RPMI8226 (cell line): ENCODE data around the gene YIPF6.
"Not testable (repeated sequence)": the region's sequence is repeated elsewhere in the genome, so short reads cannot be mapped to it uniquely, and the experiment has no call there.

Source experiments
- DNase-seq: peaks from one replicate; pipeline ENCODE4 v3.0.0-alpha.2; 2015

Gene YIPF6

GRCh38 chrX:68508799-68509198, 9.9 kb downstream of the YIPF6 start:
- no peak for DNase-seq

GRCh38 chrX:68511255-68511654, 12.4 kb downstream of the YIPF6 start:
- DNase-seq = peak; percentile 42

- not testable (repeated sequence) for DNase-seq
These were observed 25.8 kb downstream of the YIPF6 start for GRCh38 chrX:68524680-68525079.

GRCh38 chrX:68532831-68533533, 34.1 kb downstream of the YIPF6 start:
- DNase-seq = no peak

GRCh38 chrX:68533656-68534055, 34.8 kb downstream of the YIPF6 start:
- no peak for DNase-seq

GRCh38 chrX:68534691-68535090, 35.8 kb downstream of the YIPF6 start:
- DNase-seq = no peak

GRCh38 chrX:68536429-68536828, 37.6 kb downstream of the YIPF6 start:
- no peak for DNase-seq

GRCh38 chrX:68536884-68537283, 38.0 kb downstream of the YIPF6 start:
- DNase-seq = no peak

- DNase-seq = no peak
These were observed 51.3 kb downstream of the YIPF6 start for GRCh38 chrX:68550193-68550592.

- DNase-seq = no peak
These were observed 57.2 kb downstream of the YIPF6 start for GRCh38 chrX:68556036-68556435.

- not testable (repeated sequence) for DNase-seq
These were observed 58.3 kb downstream of the YIPF6 start for GRCh38 chrX:68557126-68557525.

GRCh38 chrX:68559905-68560304, 61.1 kb downstream of the YIPF6 start:
- DNase-seq = not testable (repeated sequence)

- DNase-seq = no peak
These were observed 69.3 kb downstream of the YIPF6 start for GRCh38 chrX:68568136-68568535.

GRCh38 chrX:68570598-68570997, 71.7 kb downstream of the YIPF6 start:
- DNase-seq = no peak

GRCh38 chrX:68571292-68571609, 72.4 kb downstream of the YIPF6 start:
- DNase-seq = no peak

- DNase-seq = no peak
These were observed 72.9 kb downstream of the YIPF6 start for GRCh38 chrX:68571610-68572311.

GRCh38 chrX:68574240-68574639, 75.4 kb downstream of the YIPF6 start:
- DNase-seq = no peak

- DNase-seq = no peak
These were observed 81.0 kb downstream of the YIPF6 start for GRCh38 chrX:68579810-68580209.

- no peak for DNase-seq
These were observed 85.4 kb downstream of the YIPF6 start for GRCh38 chrX:68584221-68584620.
